Measurements from ENCODE around the gene HEY2.
A peak's percentile ranks its signal among the peaks of the same experiment; 100 is the strongest.

The HEY2 gene

GRCh38 chr6:125745281-125746018, 4.0 kb upstream of the HEY2 start:
- no peak for DNase-seq

DNA sequence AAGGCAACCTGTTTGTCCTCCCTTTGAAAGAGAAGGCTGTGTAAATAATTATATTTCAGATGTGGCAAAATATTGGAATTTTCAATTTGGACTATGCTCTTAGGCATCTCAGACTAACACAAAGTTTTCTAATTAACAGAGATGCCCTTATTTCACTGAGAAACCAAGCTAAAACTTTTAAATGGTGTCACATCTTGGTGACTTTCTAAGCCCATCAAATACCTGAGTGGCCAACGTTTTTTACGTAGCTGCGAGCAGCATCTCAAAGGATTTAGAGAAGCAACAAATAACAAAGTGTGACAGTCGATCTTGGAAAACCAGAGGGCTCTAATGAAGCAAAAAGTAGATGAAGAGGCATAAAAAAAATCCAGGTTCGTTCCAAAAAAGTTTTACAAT, 3.4 kb upstream of the HEY2 start:
- no peak for DNase-seq

DNA sequence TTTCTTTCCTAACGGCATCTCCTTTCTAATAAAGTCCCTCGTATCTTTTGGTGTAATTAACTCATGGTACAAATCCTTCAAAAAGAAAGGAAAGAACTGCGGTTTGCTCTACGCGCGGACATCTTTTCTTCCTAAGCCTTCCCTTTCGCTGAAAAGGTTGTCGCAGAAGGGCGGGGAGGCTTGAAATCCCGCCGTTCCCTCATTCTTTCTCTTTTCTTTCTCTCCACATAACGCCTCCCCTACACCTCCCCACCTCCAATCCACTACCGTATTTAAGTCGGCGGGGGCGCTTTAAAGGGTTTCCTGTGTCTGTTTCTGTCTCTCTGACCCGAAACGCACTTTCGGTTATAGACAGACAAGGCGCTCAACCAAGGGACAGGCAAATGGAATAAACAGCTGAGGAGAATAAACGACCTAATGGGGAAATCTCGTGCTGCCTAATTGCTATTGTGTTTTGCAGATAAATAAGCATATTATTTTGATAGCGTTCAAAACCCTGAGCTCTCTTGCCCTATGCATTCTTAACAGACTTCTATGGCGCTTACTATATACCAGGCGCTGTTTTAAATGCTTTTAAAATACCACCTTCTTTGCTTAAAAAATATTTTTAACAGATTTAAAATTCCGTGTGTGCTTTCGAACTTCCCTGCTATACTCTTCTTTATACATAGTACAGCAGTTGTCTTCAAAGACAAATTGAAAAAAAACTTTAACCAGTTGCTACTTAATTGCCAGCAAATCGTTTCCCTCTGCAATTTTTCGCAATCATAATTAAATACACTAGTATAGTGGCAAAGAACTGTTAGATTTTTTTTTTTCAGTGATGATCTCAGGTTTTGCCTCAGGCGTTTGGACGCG, 2.5 kb upstream of the HEY2 start:
- no peak for DNase-seq

DNA sequence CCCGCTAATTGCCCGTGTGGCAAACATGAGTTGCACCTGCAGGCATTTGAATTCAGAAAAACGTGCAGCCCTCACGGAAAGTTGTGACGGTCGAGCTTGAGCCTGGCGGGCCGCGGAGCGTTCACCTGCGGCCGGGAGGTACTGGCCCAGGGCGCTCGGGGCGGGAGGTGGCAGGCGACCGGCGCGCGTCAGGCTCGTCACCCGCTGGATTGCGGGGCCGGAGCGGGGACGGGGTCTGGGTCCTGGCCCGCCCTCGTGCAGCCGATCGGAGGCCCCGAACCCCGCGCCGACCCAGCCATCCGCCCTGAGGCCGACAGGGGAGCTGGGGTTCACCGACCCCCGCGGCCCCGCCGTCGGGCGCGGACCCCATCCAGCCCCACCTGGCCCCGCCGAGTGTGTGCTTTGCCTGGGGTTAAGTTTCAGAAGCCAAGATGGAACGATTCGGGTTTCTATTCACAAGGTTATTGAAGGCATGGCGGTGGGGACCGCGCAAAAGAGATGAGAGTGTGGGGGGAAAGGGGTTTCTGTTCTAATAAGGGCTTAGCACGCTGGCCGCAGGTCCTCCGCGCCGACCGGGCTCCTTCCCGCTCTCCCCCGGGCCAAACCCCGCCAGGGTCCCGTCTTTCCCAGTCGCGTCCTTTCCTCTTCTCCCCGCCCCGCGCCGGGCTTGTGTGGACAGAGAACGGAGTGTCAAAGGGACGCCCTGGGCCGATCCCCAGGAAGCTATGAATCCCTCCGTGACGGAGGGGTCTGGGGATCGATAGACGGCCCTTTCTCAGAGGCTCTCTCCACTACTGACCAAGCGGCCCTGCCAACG, 1.6 kb upstream of the HEY2 start:
- no peak for DNase-seq

DNA sequence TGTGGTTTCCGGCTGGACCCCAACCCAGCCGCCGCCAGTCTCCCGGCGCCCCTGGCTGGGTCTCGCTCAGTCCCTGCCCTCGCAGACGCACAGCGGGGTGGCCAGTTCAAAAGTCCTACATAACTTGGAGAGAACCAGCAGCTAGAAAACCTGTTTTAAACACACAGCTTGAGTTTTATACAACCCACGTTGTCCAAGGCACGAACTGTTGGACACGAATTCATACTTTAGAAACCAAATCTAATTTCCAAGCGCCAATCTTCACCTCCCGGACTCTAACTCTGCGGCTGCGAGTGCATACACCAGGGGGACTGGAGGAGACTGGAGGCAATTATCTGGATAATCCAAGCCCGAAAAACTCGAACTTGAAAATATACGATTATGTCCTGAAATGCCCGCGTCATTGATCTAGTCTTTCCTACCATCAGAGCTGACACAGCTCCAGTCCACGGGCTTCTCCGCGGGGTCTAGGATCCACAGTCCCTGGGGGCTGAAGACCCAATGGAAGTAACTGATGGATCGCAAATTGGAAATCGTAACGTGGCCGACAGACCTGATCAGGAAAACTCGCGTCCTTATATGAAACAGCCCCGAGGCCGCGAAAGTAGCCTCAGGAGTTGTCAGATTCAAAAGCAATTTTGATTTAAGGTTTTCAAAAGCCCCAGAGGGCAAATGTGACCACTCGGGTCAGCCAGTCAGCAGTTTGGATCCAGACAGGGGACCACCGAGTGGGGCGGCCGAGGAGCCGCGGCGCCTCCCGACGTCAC, 843 bp upstream of the HEY2 start:
- no peak for DNase-seq

DNA sequence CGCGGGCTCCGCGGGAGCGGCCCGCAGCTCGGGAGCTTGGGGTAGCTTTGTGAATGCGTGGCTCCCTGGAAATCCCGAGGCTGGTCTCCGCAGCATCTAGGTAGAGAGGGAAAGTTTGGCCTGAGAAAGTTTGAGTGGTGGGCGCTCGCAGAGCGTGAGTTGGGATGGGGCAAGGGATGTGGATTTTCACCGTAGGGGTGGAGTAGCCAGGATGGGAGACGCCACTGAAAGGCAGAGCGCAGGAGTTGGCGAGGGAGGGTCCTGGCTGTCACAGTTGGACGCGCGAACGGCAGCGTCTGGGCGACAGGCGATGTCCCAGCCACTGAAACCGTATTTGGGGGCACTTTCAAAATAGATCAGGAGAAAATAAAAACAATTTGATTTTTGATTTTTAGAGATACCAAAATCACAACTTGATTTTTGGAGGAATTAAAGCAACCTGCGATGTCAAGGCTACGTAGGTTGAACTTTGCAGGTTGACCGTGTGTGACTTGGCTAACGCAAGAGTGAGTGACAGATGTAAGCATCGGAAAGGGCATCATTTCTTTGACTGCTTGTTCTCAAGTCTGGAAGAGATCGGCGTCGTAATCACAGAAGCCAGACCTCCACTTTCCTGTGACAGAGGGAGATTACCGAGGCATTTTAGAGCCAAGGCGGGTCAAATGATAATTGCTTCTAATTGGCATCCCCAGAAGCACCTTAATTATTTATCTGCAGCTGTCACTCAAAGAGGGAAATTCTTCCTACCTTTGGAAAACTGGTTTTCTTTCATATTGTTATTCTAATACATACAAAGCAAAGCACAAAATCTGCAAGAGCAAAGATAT, 646 bp downstream of the HEY2 start:
- DNase-seq = no peak

DNA sequence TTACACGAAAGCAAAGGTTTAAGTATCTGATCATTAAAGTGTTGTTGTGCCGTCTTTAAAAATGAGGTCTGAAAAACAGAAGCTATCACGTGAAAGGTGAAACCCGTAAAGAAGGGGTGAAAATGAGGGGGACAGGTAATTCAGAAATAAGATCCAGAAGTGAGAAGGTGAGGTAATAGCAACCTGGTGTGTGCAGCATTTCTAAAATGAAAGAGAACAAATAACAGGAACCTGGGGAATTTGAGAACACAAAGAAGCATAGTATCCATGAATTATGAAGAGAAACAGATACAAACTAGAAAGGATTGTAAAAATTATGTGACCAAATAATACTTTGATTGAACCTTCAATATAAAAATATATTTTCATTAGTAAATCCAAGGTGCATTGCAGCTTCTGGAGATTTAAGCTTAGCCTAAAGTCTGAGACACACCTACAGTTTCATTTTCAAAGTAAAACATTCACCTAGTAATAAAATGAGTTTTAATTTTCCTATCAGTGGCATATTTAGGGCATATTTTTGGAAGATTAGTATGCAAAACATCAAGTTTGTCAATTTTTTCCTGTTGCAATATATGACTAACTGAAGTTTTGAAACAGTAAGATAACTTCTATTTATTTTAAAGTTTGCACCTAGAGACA, 1.4 kb downstream of the HEY2 start:
- no peak for DNase-seq

- DNase-seq = no peak
These were observed 2.0 kb downstream of the HEY2 start for GRCh38 chr6:125751334-125751916.

- DNase-seq = no peak
These were observed 3.3 kb downstream of the HEY2 start for GRCh38 chr6:125752773-125753172.

DNA sequence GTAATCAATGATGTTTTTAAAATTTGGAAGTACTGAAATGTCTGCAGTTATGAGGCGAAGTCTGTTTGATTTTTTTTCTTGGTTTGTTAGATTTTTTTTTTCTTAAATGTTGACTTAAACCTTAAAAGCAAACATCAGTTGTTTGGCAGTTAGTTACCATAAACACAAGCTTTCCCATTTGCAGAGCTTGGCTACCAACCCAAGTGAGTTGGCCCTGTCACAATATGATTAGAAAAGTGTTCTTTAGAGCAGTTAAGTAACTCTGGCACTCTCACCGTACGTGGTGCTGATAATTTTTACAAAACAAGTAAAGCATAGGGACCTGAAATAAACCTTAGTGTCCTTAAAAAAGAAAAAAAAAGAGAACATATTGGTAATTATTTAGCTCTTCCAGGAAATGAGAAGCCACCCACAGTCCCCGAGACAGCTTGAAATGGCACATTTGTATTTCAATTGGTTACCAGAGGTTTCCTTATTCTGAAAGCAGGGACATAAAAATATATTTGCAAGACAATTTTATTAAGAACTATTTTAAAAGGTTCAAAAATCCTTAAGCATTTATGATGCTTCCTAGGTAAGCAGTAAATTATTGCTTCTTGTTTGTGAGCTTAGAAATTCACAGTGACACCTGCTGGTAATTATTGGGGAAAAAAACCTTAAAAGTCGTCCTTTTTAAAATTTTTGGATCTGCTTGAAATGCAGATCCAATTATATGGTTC, 3.9 kb downstream of the HEY2 start:
- peak; percentile 45 to 51 for DNase-seq

DNA sequence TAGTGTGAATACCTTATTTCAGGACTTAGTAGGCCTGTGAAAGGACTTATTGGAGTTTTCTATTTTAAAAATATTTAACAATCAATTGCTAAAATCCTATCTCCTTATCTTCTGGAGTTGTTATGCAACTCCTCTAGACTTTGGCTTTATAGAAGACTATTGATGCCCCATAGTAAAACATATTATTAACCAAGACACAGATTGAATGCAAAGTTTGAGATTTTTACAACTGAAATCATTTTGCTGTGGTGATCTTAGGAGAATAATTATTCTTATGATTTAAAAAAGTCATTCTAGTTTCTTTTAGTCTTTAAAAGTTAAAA, 4.5 kb downstream of the HEY2 start:
- DNase-seq = no peak

DNA sequence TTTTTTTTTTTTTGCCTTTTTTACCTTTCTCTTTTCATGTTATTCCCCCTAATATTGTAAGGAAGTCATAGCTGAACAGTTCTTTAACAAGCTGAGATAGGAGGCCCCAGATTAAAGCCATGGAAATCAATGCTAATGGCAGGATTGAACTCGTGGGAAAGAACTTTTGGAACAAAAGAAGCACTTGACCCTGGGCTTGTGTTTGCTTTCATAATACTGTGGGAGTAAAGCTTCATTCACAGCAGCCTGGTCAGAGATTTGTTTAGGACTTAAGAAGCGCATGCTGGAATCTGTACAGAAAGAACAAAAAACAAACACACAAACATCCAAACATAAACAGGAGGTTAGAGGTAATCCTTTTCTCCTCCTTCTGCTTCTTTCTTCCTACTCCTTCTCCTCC, 5.1 kb downstream of the HEY2 start:
- DNase-seq = no peak

DNA sequence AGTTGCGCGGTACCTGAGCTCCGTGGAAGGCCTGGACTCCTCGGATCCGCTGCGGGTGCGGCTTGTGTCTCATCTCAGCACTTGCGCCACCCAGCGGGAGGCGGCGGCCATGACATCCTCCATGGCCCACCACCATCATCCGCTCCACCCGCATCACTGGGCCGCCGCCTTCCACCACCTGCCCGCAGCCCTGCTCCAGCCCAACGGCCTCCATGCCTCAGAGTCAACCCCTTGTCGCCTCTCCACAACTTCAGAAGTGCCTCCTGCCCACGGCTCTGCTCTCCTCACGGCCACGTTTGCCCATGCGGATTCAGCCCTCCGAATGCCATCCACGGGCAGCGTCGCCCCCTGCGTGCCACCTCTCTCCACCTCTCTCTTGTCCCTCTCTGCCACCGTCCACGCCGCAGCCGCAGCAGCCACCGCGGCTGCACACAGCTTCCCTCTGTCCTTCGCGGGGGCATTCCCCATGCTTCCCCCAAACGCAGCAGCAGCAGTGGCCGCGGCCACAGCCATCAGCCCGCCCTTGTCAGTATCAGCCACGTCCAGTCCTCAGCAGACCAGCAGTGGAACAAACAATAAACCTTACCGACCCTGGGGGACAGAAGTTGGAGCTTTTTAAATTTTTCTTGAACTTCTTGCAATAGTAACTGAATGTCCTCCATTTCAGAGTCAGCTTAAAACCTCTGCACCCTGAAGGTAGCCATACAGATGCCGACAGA, 9.9 kb downstream of the HEY2 start:
- no peak for DNase-seq

DNA sequence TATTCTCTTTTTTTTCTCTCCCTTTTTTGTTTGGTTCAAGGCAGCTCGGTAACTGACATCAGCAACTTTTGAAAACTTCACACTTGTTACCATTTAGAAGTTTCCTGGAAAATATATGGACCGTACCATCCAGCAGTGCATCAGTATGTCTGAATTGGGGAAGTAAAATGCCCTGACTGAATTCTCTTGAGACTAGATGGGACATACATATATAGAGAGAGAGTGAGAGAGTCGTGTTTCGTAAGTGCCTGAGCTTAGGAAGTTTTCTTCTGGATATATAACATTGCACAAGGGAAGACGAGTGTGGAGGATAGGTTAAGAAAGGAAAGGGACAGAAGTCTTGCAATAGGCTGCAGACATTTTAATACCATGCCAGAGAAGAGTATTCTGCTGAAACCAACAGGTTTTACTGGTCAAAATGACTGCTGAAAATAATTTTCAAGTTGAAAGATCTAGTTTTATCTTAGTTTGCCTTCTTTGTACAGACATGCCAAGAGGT, 10.6 kb downstream of the HEY2 start:
- peak in 1 of 2 experiments; percentile 10 for DNase-seq

DNA sequence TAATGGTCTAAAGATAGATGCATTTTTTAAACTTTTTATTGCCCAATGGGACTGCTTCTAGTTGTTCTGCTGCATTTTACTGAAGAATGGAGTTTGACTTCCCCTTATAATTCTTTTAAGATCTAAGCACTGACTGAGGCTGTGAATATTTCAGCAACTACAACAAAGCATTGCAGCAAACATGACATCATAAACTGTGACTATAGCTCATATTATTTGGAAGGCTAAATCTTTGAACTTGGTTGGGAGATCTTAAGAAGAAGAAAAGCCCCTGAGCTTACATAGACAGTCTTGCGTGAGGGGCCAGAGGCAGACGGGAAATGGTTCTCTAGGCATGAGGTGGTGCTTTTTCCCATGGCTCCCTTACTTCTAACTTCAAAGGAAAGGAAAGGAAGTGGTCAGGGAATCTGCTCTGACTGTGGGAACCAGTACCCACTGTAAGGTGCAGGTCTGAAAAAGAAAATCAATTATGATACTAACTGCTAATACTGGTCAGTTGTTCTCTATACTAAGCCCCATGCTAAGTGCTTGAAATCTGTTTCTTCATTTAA, 14.8 kb downstream of the HEY2 start:
- DNase-seq = no peak

GRCh38 chr6:125765944-125766343, 16.5 kb downstream of the HEY2 start:
- no peak for DNase-seq

DNA sequence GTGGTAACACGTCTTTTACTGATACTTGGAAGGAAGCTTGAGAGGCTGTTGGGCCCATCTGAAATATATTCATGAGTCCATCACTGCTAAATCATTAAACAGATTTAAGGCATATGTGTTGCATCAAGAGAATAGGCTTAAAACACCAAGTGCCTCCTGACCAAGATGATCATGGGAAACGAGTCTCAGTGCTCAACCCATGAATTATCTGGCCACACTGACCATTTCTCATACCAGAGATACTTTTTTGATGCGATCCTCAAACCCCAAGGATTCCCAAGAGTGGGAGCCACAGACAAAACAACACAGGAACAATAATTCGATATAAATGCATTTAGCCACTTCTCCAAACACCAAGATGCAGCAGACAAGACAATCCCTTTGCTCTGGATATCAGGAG, 17.2 kb downstream of the HEY2 start:
- DNase-seq = no peak

- DNase-seq = no peak
These were observed 19.8 kb downstream of the HEY2 start for GRCh38 chr6:125769147-125769783.
